B cell (primary cell): Measurements from ENCODE around the gene TCN2.

Experiments
- EZH2 ChIP-seq: IDR thresholded peaks from 2 replicates; pipeline ENCODE4 v1.6.1; 2012; ENCODE audit warnings: borderline replicate concordance, low read depth, mild to moderate bottlenecking, moderate library complexity, low read length; ENCODE audit not compliant: insufficient read depth, poor library complexity, severe bottlenecking
- TF ChIP-seq, protein P1 (sequence below): fragments of 200-600 bp; IDR thresholded peaks from one replicate; pipeline ENCODE4 v1.8.0; 2022; ENCODE audit warnings: antibody characterized with exemption, mild to moderate bottlenecking

DNA sequence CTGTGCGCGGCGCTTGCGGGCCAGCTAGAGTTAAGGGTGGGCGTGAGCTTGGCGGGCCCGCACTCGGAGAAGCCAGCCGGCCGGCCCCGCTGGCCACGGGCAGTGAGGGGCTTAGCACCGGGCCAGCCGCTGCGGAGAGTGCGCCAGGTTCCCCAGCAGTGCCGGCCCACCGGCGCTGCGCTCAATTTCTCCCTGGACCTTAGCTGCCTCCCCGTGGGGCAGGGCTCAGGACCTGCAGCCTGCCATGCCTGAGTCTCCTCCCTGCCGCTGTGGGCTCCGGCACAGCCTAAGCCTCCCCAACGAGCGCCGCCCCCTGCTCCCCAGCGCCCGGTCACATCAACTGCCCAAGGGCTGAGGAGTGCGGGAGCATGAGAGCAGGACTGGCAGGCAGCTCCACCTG lies 10.1 kb upstream of the TCN2 start:
- TF ChIP-seq, protein P1, sequence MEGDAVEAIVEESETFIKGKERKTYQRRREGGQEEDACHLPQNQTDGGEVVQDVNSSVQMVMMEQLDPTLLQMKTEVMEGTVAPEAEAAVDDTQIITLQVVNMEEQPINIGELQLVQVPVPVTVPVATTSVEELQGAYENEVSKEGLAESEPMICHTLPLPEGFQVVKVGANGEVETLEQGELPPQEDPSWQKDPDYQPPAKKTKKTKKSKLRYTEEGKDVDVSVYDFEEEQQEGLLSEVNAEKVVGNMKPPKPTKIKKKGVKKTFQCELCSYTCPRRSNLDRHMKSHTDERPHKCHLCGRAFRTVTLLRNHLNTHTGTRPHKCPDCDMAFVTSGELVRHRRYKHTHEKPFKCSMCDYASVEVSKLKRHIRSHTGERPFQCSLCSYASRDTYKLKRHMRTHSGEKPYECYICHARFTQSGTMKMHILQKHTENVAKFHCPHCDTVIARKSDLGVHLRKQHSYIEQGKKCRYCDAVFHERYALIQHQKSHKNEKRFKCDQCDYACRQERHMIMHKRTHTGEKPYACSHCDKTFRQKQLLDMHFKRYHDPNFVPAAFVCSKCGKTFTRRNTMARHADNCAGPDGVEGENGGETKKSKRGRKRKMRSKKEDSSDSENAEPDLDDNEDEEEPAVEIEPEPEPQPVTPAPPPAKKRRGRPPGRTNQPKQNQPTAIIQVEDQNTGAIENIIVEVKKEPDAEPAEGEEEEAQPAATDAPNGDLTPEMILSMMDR = no peak
- TF ChIP-seq EZH2 = no peak
